GM12878 (cell line): ENCODE data around the gene ALDH1A3. TPM values are rescaled to one million over a fixed set of nuclear protein-coding genes. Genes with fewer than 3 reads are reported as not detected.
A peak's percentile ranks its signal among the peaks of the same experiment; 100 is the strongest.

Experiments
- BACH1 ChIP-seq: fragments of 450-650 bp; IDR thresholded peaks from 2 replicates; pipeline ENCODE4 v1.6.1; 2017; ENCODE audit warnings: mild to moderate bottlenecking, borderline replicate concordance
- CREB1 ChIP-seq: IDR thresholded peaks from 2 replicates; pipeline ENCODE4 v1.6.1; 2012; ENCODE audit warnings: low read depth, mild to moderate bottlenecking, inconsistent platforms
- CTCF ChIP-seq, 3 experiments: IDR thresholded peaks in 2 of 3; conservative IDR thresholded peaks in 1 of 3; 2 replicates each; pipeline ENCODE4 v1.5.1; 2011; ENCODE audit warnings: low read depth in 3 of 3, low read length in 3 of 3, mild to moderate bottlenecking in 3 of 3, control low read depth in 2 of 3, moderate library complexity in 2 of 3, inconsistent platforms in 1 of 3, mixed read lengths in 1 of 3; ENCODE audit not compliant: control insufficient read depth in 2 of 3, insufficient read depth in 1 of 3; ENCODE audit errors: extremely low read depth in 1 of 3
- CUX1 ChIP-seq: IDR thresholded peaks from 2 replicates; pipeline ENCODE4 v1.6.1; 2012; ENCODE audit warnings: improper control_type of control experiment, low read depth, low read length; ENCODE audit not compliant: insufficient replicate concordance
- E4F1 ChIP-seq: fragments of 450-650 bp; IDR thresholded peaks from 2 replicates; pipeline ENCODE4 v1.6.1; 2018; ENCODE audit warnings: borderline replicate concordance, mild to moderate bottlenecking; ENCODE audit not compliant: partially characterized antibody
- LARP7 ChIP-seq: fragments of 450-650 bp; IDR thresholded peaks from 2 replicates; pipeline ENCODE4 v1.6.1; 2017; ENCODE audit warnings: mild to moderate bottlenecking
- NBN ChIP-seq: fragments of 450-650 bp; IDR thresholded peaks from 2 replicates; pipeline ENCODE4 v1.6.1; 2016
- NFYB ChIP-seq: IDR thresholded peaks from 2 replicates; pipeline ENCODE4 v1.6.1; 2011; ENCODE audit warnings: low read depth, mild to moderate bottlenecking, low read length, improper control_type of control experiment, moderate library complexity; ENCODE audit not compliant: insufficient read depth
- POLR2AphosphoS2 ChIP-seq: IDR thresholded peaks from 2 replicates; pipeline ENCODE4 v1.6.1; 2011; ENCODE audit warnings: low read depth, mild to moderate bottlenecking, low read length, improper control_type of control experiment, moderate library complexity
- PRDM15 ChIP-seq: fragments of 450-650 bp; formaldehyde crosslinking; IDR thresholded peaks from 2 replicates; pipeline ENCODE4 v1.4.0; 2020; ENCODE audit warnings: mild to moderate bottlenecking, moderate library complexity
- RELA ChIP-seq: fragments of 450-650 bp; IDR thresholded peaks from 2 replicates; pipeline ENCODE4 v1.8.0; 2014; ENCODE audit warnings: borderline replicate concordance; ENCODE audit not compliant: partially characterized antibody
- SKIL ChIP-seq: fragments of 450-650 bp; IDR thresholded peaks from 2 replicates; pipeline ENCODE4 v1.6.1; 2017; ENCODE audit warnings: mild to moderate bottlenecking, low read depth, inconsistent platforms; ENCODE audit not compliant: poor library complexity, severe bottlenecking
- SPI1 ChIP-seq: IDR thresholded peaks from 2 replicates; pipeline ENCODE4 v1.6.1; 2011; ENCODE audit warnings: low read depth, mild to moderate bottlenecking, low read length, moderate library complexity, borderline replicate concordance; ENCODE audit not compliant: insufficient read depth
- ZNF207 ChIP-seq: fragments of 450-650 bp; IDR thresholded peaks from 2 replicates; pipeline ENCODE4 v1.6.1; 2014; ENCODE audit warnings: antibody characterized with exemption, mild to moderate bottlenecking, borderline replicate concordance
- polyA plus RNA-seq, 11 experiments: library from polyadenylated mRNA; depleted of rRNA in 4 of 11; unstranded in 6 of 11; stranded (reverse) in 5 of 11; fragments of >200 nt; fragmentation: Nextera tagmentation in 4 of 11; fragmentation: Illumina TruSeq in 1 of 11; extraction: Ambion mirVana in 4 of 11; extraction: Trizol in 1 of 11; gene quantifications; 1 replicate in 1 of 11; 2 replicates in 10 of 11; pipeline versions ENCODE4 v1.2.1 to v1.2.3, GENCODE V29; 2011 to 2016; ENCODE audit warnings: inconsistent platforms in 2 of 11, missing spikeins in 2 of 11, low read depth in 1 of 11
- total RNA-seq, 4 experiments: library from RNA; depleted of rRNA in 3 of 4; stranded (reverse); fragments of >200 nt in 3 of 4; fragmentation: Illumina TruSeq in 1 of 4; extraction: Trizol in 1 of 4; gene quantifications; 2 replicates each; pipeline versions ENCODE4 v1.2.1 to v1.2.3, GENCODE V29; 2013 to 2021

The ALDH1A3 gene
- total and polyA plus RNA-seq, 10 of the 15 experiments (the other 5 are each of a cell fraction or from before 2014, with no cell fraction given), result 0.06 to 0.69 (median 0.18) TPM

- TF ChIP-seq SKIL (no peak), ZNF207 (no peak), SPI1 (no peak), POLR2AphosphoS2 (no peak), CREB1 (no peak), E4F1 (no peak), LARP7 (no peak), PRDM15 (no peak), RELA (no peak), BACH1 (no peak), CTCF (IDR thresholded peaks at IDR 0.05 in 2 of 3, conservative IDR thresholded peaks at IDR 0.05 in 1 of 3; ENCODE audit: control insufficient read depth in 2 of 3, extremely low read depth in 1 of 3, insufficient read depth in 1 of 3, low read depth in 3 of 3, low read length in 3 of 3) (no peak), NBN (peak; percentile 31; the same call in 1 of the 2 replicates), CUX1 (no peak), NFYB (no peak)
Observed at GRCh38 chr15:100948430-100948762, 68.8 kb downstream of the ALDH1A3 start (continued).
